ENCODE data around the gene PPP1CA. TPM values are rescaled to one million over a fixed set of nuclear protein-coding genes. Genes with fewer than 3 reads are reported as not detected.

The PPP1CA gene
- total and polyA plus RNA-seq, 2 experiments from 2014 or later = 172 to 207 TPM

DNA sequence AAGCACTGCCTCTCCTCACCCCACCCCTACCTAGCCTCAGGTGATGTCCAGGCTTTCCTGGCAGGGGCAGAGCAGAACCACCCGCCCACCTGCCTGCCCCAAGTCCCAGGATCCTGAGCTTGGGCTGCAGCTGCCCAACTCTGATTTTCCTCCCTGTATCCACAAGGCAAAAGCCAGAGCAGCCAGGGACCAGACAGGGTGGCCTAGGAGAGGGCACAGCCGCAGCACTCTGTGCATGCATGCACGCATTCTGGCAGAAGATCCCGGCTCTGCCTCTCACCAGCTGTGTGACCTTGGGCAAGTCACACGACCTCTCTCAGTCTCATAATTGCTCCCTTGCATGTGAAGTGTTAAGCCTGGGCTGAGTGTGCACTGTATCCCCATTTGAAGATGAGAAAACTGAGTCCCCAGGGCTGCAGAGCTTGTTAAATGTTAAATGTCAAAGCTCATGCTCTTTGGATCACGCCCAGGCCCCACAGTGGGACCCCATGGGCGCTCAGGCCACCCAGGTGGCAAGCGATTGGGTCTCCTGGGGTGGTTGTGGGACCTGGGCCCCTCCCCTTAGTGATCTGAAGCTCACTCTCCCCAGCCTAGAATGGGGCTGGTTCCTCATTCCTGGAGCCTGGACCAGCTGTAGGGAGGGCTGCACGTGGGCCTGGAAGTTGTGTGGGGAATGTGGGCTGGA lies 11.0 kb upstream of the PPP1CA start:
- Histone ChIP-seq H3K9me3 (ENCODE audit: low read depth) (no peaks in the 10 kb centered on the region), H3K4me2 (ENCODE audit: unreplicated experiment) (no peak overlapping the region), H4K20me1 (ENCODE audit: insufficient read depth) (no peaks in the 10 kb centered on the region), H3K4me3 (no peak overlapping the region), H3K27ac (no peak overlapping the region), H3K4me1 (ENCODE audit: insufficient read depth) (no peaks in the 10 kb centered on the region), H3K27me3 (replicated peaks; ENCODE audit: insufficient read depth) (peaks cover 23% of the 10 kb centered on the region), H3K9ac (no peak overlapping the region), H3K9me2 (ENCODE audit: insufficient read depth) (no peaks in the 10 kb centered on the region), H3K36me3 (ENCODE audit: low read depth) (no peaks in the 10 kb centered on the region), H2AFZ (no peak overlapping the region), H3F3A (ENCODE audit: insufficient read depth) (no peaks in the 10 kb centered on the region), H3K79me2 (ENCODE audit: insufficient read depth) (no peaks in the 10 kb centered on the region)
- TF ChIP-seq EZH2 (IDR thresholded peaks at IDR 0.05; ENCODE audit: insufficient read depth, poor library complexity, severe bottlenecking) (no peak), EZH2phosphoT487 (IDR thresholded peaks at IDR 0.05; ENCODE audit: insufficient read depth, low read depth) (no peak)
- WGBS, 2 experiments (ENCODE audit: low coverage in 1 of 2, low lambda C conversion rate in 2 of 2, missing lambda C conversion rate in 2 of 2) = 54% methylated on average over 9 of the region's 9 CpGs
- in situ Hi-C loops (cut with MboI) = no loop called here
- DNase-seq = no peak

DNA sequence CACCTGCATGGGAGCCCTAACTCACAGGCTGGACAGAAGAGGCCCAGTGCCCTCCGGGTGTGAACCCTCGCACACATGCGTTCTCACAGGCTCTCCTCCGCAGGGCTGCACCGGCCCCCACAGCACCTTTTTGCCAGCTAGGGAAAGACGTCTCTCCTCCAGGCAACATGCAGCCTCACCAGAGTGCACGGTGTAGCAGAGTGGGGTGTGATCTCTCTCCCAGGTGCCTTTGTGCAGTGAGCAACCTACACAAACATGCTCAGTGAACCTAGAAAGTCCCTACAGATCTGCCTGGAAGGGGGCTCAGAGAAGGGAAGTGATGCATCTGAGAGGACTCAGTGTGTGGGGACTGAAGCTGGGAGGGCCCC lies 10.1 kb upstream of the PPP1CA start:
- Histone ChIP-seq H3K9ac (no peak overlapping the region), H3K4me2 (ENCODE audit: unreplicated experiment) (no peak overlapping the region), H3K4me1 (ENCODE audit: insufficient read depth) (no peaks in the 10 kb centered on the region), H3K79me2 (ENCODE audit: insufficient read depth) (no peaks in the 10 kb centered on the region), H3K27me3 (replicated peaks; ENCODE audit: insufficient read depth) (peaks cover 23% of the 10 kb centered on the region), H3K27ac (no peak overlapping the region), H3K9me2 (ENCODE audit: insufficient read depth) (no peaks in the 10 kb centered on the region), H3K36me3 (ENCODE audit: low read depth) (no peaks in the 10 kb centered on the region), H4K20me1 (ENCODE audit: insufficient read depth) (no peaks in the 10 kb centered on the region), H3K9me3 (ENCODE audit: low read depth) (no peaks in the 10 kb centered on the region), H2AFZ (no peak overlapping the region), H3K4me3 (no peak overlapping the region), H3F3A (ENCODE audit: insufficient read depth) (no peaks in the 10 kb centered on the region)
- in situ Hi-C loops (cut with MboI) = no loop called here
- WGBS, 2 experiments (ENCODE audit: low coverage in 1 of 2, low lambda C conversion rate in 2 of 2, missing lambda C conversion rate in 2 of 2) = 30 to 36% methylated on average over 7 of the region's 7 CpGs
- TF ChIP-seq EZH2phosphoT487 (IDR thresholded peaks at IDR 0.05; ENCODE audit: insufficient read depth, low read depth) (no peak), EZH2 (IDR thresholded peaks at IDR 0.05; ENCODE audit: insufficient read depth, poor library complexity, severe bottlenecking) (no peak)
- DNase-seq = no peak

DNA sequence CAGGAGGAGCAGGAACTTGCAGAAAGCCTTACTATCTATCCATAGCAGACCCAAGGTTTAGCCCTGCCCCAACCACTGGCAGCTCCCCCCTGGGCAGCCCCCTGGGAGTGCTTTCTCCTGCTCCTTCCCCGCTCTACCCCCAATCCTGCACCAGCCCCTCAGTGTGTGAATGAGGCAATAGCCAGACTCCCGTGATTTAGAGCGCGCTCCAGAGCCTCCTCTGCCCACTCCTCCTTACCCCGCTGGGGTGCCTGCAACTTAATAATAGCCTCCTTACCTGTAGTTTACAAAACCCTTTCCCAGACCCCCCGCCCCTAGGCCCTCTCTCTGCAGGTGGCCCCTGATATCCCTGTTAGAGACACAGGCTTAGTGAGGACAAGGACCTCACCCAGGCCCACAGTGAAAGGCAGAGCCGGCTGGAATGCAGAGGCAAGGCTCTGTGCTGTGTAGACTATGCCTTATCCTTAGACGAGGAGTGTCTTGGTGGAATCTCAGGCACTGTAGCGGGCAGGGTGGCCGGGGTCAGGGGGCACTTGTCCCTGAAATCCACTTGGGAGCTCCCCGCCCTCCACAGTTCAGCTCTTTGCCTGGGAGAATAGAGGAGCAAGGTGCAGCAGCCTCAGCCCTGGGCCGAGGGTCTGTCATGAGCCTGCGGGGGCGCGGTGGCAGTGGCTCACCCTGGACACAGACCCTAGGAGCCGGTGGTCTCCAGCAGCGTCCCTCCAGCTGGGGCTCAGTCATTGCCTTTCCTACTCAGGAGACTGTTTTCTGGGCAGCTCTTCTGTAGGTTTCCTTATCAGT lies 9.5 kb upstream of the PPP1CA start:
- Histone ChIP-seq H3K9me2 (ENCODE audit: insufficient read depth) (no peaks in the 10 kb centered on the region), H3K27ac (no peak overlapping the region), H2AFZ (no peak overlapping the region), H4K20me1 (ENCODE audit: insufficient read depth) (no peaks in the 10 kb centered on the region), H3K4me2 (ENCODE audit: unreplicated experiment) (no peak overlapping the region), H3K9ac (no peak overlapping the region), H3K4me1 (ENCODE audit: insufficient read depth) (no peaks in the 10 kb centered on the region), H3K36me3 (ENCODE audit: low read depth) (no peaks in the 10 kb centered on the region), H3K27me3 (replicated peaks; ENCODE audit: insufficient read depth) (peaks cover 23% of the 10 kb centered on the region), H3K79me2 (ENCODE audit: insufficient read depth) (no peaks in the 10 kb centered on the region), H3K4me3 (no peak overlapping the region), H3K9me3 (ENCODE audit: low read depth) (no peaks in the 10 kb centered on the region), H3F3A (ENCODE audit: insufficient read depth) (no peaks in the 10 kb centered on the region)
- 48 to 55% methylated on average over 17 of the region's 17 CpGs for WGBS, 2 experiments (ENCODE audit: low coverage in 1 of 2, low lambda C conversion rate in 2 of 2, missing lambda C conversion rate in 2 of 2)
- TF ChIP-seq EZH2phosphoT487 (IDR thresholded peaks at IDR 0.05; ENCODE audit: insufficient read depth, low read depth) = no peak
- TF ChIP-seq EZH2 (IDR thresholded peaks at IDR 0.05; ENCODE audit: insufficient read depth, poor library complexity, severe bottlenecking) = no peak
- no peak for DNase-seq
- in situ Hi-C loops (cut with MboI) = no loop called here

DNA sequence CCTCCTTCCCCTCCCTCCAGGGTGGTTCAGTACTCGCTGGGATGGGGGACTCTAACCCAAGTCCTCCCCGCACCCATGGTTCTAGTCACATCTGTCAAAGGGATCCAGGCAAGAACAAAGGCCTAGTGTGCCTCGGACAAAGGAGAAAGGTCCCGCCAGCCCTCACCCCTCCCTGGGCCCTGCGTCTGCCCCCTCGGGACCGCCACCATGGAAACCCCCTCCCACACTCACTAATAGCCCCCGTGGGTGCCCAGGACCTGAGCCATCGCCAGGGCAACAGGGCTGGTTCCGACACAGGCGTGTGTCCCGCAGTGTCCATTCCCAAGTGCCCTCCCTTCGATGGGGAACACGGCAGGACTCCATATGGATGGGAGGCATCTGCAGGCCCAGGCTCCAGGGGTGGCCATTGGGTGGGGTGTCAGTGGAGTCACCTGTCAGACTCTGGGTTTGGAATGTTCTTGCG lies 8.7 kb upstream of the PPP1CA start:
- TF ChIP-seq EZH2phosphoT487 (IDR thresholded peaks at IDR 0.05; ENCODE audit: insufficient read depth, low read depth) (no peak), EZH2 (IDR thresholded peaks at IDR 0.05; ENCODE audit: insufficient read depth, poor library complexity, severe bottlenecking) (no peak)
- no peaks in the 10 kb centered on the region for H3K79me2 ChIP-seq (ENCODE audit: insufficient read depth)
- no peak overlapping the region for H3K4me2 ChIP-seq (ENCODE audit: unreplicated experiment)
- in situ Hi-C loops (cut with MboI) = no loop called here
- no peaks in the 10 kb centered on the region for H3F3A ChIP-seq (ENCODE audit: insufficient read depth)
- H3K4me1 ChIP-seq (ENCODE audit: insufficient read depth) = no peaks in the 10 kb centered on the region
- no peak for DNase-seq
- no peaks in the 10 kb centered on the region for H3K9me3 ChIP-seq (ENCODE audit: low read depth)
- H3K9me2 ChIP-seq (ENCODE audit: insufficient read depth) = no peaks in the 10 kb centered on the region
- H3K27me3 ChIP-seq (replicated peaks; ENCODE audit: insufficient read depth) = peaks cover 23% of the 10 kb centered on the region
- WGBS, 2 experiments (ENCODE audit: low coverage in 1 of 2, low lambda C conversion rate in 2 of 2, missing lambda C conversion rate in 2 of 2) = 41 to 53% methylated on average over 10 to 15 of the region's 15 CpGs
- no peak overlapping the region for H3K4me3 ChIP-seq
- no peak overlapping the region for H3K27ac ChIP-seq
- H3K36me3 ChIP-seq (ENCODE audit: low read depth) = no peaks in the 10 kb centered on the region
- no peaks in the 10 kb centered on the region for H4K20me1 ChIP-seq (ENCODE audit: insufficient read depth)
- H3K9ac ChIP-seq = no peak overlapping the region
- H2AFZ ChIP-seq = no peak overlapping the region
